Ramos (cell line): ENCODE measurements around the gene SP2.

ENCODE experiments used
- in situ Hi-C: fragments of 300-500 bp; cut with MboI; formaldehyde crosslinking; loops from one replicate; pipeline ENCODE4 v1.14.3; 2022; ENCODE audit warnings: low sequenced_read_pairs; ENCODE audit not compliant: unreplicated experiment

Gene SP2

DNA sequence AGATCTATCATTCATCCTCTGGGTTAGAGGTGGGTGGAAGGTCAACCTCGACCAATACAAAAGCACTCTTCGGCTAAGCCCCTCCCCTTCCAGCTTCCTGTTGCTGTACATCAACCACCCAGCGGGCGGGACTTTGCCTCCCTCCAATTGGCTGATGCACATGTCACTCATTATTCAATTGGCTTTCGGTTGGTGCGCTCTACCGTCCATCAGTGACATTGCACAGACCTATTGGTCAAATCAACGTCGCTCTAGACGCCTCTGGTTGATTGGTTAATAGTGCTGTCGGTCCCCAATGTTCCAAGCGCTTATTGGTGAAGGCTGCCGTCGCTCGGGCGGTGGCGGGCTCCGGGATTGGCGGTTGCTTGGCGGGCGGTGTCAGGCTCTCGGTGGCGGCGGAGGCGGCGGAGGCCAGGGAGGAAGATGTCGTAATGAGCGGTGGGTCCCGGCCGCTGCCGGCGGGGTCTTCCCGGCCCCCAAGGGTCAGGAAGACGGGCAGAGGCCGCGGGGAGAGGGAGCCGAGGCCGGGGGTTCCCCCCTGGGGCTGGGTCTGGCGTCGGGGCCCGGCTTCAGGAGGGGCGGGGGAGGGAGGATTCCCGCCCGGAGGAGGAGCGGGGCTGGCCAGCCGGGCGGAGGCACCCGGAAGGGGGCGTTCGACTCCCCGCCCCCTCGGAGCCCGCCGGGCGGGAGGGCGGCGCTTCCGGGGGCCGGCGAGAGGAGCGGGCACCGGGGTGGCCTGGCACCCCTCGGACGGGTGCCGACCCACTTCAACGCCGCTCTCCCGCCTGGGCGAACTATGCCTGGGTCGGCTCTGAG lies at the start of gene SP2:
SP2 (plus strand) TSS at position 381 of the 816 bp plus-strand sequence; CDS start at position 432, 51 bp downstream.
- in situ Hi-C loops: no loop called here

DNA sequence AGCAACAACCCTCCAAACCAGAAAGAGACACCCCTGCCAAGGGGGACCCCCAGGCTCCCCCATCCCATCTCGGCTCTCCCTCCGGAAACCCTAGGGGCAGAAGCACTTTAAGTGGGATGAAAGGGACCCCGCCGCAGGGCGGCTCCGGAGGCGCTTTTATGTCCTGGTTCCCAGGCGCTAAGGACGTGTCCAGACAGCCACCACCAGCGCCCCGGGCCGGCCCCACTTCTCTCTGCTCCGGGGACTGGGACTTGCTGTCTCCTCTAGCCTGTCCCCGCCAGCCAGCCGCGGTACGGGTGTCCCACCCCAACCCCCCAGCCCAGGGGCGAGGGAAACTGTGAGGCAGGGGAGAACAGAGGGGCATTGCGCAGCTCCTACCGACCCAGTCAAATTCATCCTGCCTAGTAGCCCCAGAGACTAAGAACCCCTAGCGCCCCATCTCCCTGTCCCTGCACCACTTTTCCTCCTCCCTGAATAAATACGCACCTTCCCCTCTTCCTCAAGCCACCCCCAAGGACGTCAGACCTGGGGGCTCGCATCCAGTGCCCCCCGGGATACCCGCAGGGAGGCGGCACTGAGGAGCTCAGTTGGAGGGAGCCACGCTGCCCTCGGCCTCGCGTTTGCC lies 49.2 kb upstream of the SP2 start:
- in situ Hi-C loops: no loop called here

DNA sequence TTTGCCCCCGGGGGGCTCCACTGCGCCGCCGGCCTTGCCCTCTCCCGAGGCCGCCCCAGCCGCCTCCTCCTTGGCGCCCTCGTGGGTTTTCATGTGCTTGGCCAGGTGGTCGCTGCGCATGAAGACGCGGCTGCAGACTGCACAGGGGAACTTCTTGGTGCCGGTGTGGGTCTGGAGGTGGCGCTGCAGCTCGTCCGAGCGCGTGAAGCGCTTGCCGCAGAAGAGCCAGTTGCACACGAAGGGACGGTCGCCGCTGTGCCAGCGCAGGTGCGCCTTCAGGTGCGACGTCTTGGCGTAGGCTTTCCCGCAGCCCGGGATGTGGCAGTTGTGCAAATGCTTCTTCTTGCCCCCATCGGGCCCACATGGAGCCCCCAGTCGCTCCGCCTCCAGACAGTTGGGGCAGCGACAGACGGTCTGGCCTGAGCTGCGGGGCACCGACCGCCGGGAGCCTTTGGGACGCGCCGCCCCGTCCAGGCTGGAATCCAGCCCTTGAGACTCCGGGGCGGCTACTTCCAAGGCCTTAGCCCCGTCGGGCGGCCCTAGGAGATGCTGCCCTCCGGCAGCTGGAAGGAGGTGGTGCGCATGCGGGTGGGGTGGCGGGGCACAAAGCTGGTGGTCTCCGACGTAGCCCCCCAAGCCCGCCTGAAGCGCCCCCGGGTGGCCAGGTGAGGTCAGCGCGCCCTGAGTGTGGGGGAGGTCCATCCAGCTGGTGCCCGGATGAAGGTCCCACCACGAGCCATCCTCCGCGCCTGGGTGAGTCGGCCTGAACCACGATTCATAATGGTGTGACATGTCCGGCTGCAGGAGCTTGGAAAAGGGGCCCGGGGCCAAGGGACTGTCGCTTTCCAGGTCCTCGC lies 48.5 kb upstream of the SP2 start:
- in situ Hi-C loops: no loop called here

DNA sequence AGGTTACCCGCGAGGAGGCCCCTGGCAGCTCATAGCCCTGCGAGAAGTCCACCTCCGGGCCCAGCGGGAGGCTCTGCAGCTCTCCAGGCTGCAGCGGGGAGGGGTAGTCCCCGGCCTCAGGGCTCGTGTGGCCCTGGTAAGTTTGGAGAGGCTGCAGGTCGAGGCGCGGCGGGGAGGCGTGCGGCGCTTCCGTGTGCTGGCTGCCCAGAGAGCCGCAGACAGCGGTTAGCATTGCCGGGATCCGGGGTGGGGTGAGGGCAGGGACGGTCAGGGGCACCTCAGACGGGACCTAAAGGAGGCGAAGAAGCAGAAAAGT lies 47.9 kb upstream of the SP2 start:
- in situ Hi-C loops: no loop called here

DNA sequence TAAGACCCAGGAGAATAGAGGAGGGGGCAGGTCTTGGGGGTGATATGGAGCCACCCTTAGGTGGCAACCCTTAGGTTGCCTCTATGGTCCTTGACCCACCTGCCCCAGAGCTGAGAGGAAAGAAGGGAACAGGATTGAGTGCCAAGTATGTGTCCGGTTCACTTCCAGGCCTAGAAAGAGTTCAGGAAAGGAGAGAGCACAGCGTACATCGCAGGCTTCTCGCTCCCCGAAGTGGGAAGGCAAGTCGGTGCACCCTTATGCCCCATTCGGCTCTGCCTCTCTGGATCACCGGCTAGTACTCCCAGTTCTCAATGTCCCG lies 45.7 kb upstream of the SP2 start:
- in situ Hi-C loops: no loop called here

DNA sequence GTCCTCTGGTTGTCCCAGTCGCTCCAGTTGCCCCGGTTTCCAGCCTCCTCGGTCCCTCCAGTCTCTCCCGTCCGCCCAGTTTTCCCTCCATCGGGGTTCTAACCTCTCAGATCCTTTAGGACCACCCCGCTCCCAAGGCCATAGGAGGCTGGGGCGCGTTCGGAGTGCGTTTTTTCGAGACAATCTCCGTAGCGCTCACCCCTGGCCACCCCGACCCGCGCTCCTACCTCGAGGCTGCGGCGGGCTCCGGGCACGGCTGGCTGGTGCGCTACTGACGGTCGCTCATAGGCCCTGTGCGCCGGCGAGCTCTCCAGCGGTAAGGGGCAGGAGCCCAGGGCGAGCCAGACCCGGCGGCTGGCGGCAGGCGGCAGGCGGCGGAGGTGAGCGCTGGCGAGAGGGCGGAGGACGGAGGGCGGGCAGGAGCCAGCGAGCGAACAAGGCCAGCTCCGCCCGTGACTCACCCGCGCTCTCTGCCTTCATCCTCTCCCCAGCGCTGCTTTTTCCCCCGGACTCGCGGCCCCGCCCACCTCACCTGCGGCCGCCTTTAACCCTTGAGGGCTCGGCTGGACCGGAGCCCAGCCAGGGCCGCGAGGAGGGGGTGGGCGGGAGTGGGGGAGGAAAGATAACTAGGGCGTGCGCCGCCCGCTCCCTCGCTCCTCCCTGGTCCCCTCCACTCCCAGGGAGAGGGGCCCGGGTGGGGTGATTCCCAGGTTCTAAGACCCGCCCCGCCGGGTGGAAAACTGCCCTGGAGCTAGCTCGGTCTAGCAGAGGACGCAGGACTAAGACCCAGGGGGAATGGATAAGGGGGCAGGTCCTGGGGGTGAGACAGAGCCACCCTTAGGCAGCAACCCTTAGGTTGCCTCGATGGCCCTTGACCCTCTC lies 45.1 kb upstream of the SP2 start, which contains the start of gene SP6:
SP6 (minus strand) TSS at position 472 of the 882 bp plus-strand sequence. CDS start 2,734 bp downstream, outside the sequence.
- in situ Hi-C loops: no loop called here

DNA sequence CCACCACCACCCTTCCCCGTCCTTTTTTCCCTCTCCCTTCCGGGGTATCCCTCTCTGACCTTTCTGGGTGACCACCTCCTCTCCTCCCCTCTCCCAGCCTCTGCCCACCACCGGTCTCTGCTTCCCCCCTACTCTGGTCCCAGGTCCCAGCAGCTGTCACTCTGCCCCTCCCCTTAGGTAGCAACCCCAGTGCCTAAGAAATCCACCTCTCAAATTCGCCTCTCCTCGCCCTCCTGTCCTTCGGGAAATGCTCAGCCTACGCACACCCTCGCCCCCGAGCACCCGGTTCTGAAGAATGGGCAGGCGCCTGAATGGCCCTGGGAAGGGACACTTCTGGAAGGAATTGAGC lies 44.3 kb upstream of the SP2 start:
- in situ Hi-C loops: no loop called here

DNA sequence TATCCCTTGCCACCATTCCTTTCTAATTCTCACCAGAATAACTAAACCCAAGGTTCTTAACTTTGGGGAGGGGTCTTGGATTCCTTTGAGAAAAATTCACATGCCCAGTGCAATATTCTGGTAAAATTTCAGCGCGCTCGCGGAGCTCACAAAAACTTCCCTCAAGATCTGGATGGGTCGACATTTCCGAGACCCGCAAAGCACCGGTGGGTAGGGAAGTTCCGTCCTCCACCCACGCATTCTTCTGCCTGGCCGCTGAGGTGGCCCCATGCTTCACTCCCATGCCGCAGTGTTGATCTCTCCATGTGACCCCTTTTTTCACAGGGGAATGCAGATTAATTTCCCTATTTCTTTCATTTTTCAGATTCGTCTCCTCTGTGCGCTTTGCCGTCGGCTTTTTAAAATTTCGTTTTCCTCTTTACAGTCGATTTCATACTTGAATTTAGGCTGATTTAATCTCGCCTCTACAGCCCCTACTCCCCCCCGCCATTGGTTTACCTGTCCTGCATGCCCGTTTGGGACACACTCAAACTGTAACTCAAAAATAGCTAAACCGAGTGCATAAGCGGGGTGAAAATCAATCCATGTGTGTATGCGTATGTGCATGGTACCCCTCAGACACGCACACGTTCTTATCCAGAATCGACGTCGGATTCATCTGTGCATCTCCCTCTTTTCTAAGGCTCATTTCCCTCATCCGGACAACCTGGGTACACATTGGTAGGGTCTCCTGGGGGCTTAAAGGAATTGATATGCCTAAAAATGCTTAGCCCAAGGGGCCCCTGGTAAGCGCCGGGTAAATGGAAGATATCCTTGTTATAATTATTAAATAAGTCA lies 43.7 kb upstream of the SP2 start:
- in situ Hi-C loops: no loop called here

DNA sequence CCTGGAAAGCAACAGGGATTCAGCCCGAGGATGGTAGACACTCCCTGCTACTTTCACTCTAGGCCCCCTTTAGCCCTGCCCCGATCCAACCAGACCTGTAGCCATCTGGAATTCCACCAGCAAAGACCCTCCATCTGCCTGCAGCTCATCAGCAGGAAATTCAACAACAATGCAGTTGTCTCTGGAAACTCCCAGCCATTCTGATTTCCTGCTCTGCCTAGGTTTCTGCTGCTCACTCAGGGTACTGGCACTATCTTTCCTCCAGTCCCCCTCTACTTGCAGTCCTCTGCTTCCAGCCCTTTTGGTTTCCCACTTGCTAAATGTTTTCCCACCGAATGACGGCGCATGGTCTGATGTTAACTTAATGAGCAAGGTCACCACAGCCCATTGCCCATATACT lies 42.4 kb upstream of the SP2 start:
- in situ Hi-C loops: no loop called here

DNA sequence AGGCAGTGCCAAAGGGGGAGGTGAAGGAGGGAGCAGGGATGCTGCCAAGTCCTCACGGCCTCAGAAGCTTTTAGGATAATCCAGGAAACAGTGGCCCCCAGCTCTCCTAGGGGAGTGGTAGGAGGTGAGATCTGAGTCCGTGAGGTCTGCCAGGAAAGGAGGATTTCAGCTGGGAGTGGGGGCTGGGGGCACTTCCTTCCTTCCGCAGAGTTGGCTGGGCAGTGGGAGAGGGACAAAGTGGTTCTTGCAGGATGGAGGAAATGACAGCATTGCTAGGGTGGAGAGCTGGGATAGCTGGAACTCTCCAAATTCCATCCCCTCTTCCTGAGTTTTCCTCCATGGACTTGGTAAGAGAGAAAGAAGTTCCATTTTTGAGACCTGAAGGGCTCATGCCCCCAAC lies 40.3 kb upstream of the SP2 start:
- in situ Hi-C loops: no loop called here

DNA sequence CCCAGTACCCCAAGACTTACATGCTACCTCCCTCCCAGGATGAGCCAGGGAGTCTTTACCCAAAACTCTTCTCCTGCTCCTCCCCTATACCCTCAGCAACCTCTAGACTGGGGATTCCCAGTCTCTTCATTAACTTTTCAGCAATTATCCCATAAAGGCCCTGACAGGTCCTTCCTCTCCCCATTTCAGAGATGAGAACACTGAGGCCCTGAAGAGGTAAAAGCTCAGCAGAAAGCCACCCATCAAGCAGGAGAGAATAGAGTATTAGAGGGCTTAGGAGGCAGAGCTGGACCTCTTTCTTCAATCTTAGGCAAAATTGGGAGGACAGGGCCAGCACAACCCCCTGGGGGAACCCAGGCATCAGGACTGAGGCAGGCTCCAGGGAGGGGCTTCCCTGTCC lies 39.2 kb upstream of the SP2 start:
- in situ Hi-C loops: no loop called here

DNA sequence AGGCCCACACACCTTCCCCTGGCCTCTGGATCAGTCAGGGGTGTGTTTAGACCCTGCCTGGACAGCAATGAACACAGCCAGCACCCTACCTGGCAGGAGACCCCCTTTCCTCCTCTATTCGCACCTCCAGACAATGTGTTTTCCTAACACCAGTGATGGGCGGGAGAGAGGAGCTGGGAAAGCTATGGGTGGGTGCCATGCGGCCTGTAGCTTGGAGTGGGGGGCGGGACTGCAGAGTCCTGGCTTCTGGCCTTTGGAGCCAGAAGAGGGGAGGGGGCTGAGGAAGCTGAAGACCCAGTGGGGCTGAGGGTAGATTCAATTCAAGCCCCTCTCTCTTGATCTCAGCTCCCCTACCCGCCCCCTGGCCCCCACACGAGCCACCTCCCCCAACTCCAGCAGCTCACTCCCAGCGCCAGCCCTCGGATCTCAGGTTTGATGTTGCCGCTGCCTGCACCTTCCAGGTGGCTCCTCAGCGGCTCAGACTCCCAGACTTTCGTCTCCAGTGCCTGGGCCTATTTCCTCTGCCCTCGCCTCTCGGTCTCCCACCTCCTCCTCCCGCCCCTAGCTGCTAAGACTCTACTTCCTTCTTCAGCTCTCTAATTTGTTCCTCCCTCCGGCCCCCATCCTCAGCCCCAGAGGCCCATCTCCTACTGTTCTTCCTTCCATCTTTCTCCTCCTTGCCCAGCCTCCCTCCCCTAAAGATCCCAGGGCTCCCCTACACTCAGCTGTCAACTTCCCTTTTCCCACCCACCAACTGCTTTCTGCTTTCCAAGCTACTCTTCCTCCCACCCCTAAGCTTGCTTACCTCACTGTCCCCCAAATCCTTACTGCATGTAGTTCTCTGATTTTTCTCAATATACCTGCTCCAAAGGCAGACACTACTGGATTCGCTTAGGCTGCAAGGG lies 38.2 kb upstream of the SP2 start:
- in situ Hi-C loops: no loop called here

DNA sequence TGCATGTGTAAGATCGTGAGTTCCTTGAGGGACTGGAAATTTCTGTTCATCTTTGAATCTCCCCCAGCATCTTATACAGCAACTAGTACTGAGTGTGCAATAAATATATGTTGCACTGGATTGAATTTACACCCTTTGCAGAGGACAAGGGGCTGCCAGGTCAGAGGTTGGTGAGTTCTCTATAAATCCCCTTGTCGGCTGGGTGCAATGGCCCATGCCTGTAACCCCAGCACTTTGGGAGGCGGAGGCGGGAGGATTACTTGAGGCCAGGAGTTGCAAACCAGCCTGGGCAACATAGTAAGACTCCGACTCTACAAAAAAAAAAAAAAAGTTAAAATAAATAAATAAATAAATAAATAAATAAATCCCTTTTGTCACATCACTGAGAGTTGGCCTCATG lies 35.6 kb upstream of the SP2 start:
- in situ Hi-C loops: no loop called here

DNA sequence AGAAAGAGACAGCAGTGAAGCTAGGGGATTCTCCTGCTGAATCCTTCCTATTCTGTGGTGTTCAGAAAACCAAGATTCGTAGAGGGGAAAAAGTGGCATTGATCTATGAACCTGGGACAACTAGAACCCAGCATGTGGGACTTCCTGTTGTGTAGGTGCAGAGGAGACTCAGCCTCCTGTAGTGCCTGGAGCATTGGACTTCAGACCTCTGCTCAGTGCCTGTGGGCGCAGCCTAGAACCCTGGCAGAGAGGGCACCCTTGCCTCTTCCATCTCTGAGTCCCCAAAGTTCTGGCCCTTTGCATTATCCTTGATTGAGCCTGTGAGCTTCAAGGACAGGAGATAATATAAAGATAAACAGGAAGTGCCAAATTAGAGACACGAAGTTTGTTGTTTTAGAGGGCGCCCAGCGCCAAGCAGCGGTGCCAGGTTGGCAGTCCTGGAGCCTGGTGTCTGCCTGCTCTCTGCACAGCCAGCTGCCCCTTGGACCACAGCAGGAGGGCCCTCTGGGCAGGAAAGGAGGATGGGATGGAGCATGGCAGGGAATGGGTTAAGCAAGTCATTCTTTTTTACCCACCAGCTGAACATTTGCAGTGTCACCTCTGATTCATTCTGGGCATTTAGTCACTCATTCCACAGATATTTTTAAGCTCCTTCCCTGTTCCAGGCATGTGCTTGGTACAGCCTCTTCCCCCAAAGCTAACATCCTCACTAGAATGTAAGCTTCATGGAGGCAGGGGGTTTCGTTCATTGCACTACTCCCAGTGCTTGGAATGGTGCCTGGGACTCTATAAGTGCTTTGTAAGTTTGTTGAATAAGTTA lies 33.2 kb upstream of the SP2 start:
- in situ Hi-C loops: no loop called here

DNA sequence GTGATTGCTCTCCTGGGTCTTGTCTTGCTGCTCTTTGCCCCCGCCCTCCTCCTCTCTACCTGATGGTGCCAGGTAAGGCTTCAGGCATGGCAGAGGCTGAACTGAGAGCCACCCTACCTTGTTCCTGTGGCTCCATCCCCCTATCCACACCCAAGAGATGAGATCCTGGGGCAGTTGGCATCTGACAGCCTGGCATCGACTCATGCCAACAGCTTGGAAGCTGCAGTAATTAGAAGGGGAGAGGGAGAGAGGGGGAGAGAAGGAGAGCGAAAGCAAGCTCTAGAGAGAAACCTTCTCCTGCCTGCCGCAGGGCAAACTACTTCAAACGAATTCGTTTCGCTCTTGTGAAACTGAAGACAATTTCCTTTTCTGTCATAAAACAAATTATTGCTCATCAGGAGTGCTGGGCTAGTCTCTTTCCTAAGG lies 31.2 kb upstream of the SP2 start:
- in situ Hi-C loops: no loop called here

DNA sequence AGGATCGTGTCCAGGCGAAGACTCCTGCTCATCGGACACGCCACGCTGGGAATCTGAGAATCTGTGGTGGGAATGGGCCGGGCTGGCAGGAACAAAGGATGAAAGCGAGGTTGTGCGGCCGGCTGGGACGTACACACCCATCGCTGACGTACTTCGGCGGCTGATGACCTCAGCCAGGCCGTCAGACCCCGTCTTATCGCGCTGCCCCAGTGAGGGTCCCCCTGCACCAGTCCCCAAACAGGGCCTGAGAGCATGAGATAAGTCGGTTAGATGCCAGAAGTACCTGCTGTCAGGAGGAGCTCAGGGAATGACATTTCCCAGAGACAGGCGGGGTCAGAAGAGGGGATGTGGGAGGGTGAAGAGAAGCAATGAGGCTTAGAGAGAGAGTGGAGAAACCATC lies 29.1 kb upstream of the SP2 start:
- in situ Hi-C loops: no loop called here

DNA sequence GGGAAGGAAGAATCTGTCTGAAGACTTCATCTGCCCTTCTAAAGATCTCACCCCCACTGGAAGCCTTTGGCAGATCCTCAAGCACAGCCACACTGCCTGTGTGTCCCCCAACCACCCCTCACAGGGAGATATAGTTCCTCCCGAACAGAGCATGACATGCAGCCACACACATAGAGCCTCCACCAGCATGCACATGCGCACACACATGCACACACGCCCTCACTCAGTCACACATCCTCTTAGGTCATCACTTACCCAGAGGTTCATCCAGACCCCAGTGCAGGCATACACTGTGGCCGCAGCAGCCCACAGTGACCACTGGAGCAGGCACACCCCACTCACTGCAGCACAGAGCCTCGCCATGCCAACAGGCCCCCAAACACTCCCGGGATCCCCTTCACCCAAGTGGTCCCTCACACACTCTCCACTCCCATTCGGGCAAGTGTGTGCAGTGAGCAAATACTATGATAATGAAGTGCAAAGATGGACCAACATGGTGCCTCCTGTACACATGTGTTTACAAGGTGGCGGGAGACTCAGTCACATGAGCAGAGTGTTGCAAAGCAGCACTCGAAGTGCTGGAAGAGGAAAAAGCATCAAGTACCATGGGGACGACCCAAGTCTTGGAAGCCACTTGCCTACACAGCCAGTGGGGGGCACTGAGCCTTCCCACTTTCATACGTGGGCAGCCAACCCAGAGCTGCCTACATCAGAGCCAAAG lies 28.1 kb upstream of the SP2 start:
- in situ Hi-C loops: no loop called here
